ENCODE results near the gene CDH13. TPM values are rescaled to one million over a fixed set of nuclear protein-coding genes. Genes with fewer than 3 reads are reported as not detected.

CDH13 gene
- total RNA-seq, 4 donors from 2014 or later: 12.5 to 35.9 (median 22.1) TPM

- TF ChIP-seq CTCF (IDR thresholded peaks at IDR 0.05): no peak
- DNase-seq (ENCODE audit: low spot score): no peak
- ATAC-seq (ENCODE audit: low FRiP score): no peak
Observed at GRCh38 chr16:83669456-83669855, 1042.7 kb downstream of the CDH13 start.

GRCh38 chr16:83674931-83675535, 1048.3 kb downstream of the CDH13 start:
- ATAC-seq (ENCODE audit: low FRiP score) (no peak), DNase-seq (ENCODE audit: low spot score) (no peak)
- no peak for TF ChIP-seq CTCF (IDR thresholded peaks at IDR 0.05)

GRCh38 chr16:83676086-83676485, 1049.3 kb downstream of the CDH13 start:
- no peak for TF ChIP-seq CTCF (IDR thresholded peaks at IDR 0.05)
- ATAC-seq (ENCODE audit: low FRiP score) (no peak), DNase-seq (ENCODE audit: low spot score) (no peak)

- DNase-seq (ENCODE audit: low spot score): no peak
- no peak for TF ChIP-seq CTCF (IDR thresholded peaks at IDR 0.05)
Observed at GRCh38 chr16:83680980-83681379, 1054.2 kb downstream of the CDH13 start.

GRCh38 chr16:83681381-83681956, 1054.7 kb downstream of the CDH13 start:
- ATAC-seq (ENCODE audit: low FRiP score) (no peak), DNase-seq (ENCODE audit: low spot score) (no peak)
- TF ChIP-seq CTCF (IDR thresholded peaks at IDR 0.05): no peak

More at GRCh38 chr16:83680980-83681379, 1054.2 kb downstream of the CDH13 start:
- no peak for ATAC-seq (ENCODE audit: low FRiP score)

GRCh38 chr16:83682116-83682867, 1055.5 kb downstream of the CDH13 start:
- no peak for TF ChIP-seq CTCF (IDR thresholded peaks at IDR 0.05)
- DNase-seq (ENCODE audit: low spot score) (no peak), ATAC-seq (ENCODE audit: low FRiP score) (no peak)
